ENCODE data around the gene SYTL3. TPM values are rescaled to one million over a fixed set of nuclear protein-coding genes. Genes with fewer than 3 reads are reported as not detected.
A peak's percentile ranks its signal among the peaks of the same experiment; 100 is the strongest.
"Not testable (repeated sequence)": the region's sequence is repeated elsewhere in the genome, so short reads cannot be mapped to it uniquely, and the experiment has no call there.

Gene SYTL3
- total RNA-seq, 1 donor from 2014 or later, result 13.9 TPM

DNA sequence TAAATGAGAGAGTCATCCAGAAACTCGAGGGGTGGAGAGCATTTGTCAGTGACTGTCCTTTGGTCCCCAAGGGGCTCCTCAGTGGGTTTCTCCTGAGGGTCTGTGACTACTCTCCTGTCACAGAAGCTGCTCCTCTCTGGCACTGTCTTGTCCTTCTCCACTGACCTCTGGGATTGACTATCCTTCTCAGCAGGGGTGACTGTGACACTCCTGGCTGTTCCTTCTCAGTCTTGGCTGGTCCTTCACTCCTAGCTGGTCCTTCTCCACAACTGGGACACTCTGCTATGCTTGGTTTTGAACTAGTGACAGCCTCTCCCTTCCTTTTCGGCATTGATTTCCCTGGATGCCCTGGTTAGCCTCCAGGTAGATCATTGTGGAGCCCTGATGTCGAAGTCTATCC is 38.8 kb upstream of the SYTL3 start:
- Histone ChIP-seq H3K4me3 (no peak overlapping the region), H3K36me3 (peaks cover 61% of the 10 kb centered on the region), H3K9me3 (no peaks in the 10 kb centered on the region), H3K27ac (no peak overlapping the region), H3K27me3 (ENCODE audit: low read depth) (no peaks in the 10 kb centered on the region), H3K4me1 (no peaks in the 10 kb centered on the region)
- TF ChIP-seq, protein P1, sequence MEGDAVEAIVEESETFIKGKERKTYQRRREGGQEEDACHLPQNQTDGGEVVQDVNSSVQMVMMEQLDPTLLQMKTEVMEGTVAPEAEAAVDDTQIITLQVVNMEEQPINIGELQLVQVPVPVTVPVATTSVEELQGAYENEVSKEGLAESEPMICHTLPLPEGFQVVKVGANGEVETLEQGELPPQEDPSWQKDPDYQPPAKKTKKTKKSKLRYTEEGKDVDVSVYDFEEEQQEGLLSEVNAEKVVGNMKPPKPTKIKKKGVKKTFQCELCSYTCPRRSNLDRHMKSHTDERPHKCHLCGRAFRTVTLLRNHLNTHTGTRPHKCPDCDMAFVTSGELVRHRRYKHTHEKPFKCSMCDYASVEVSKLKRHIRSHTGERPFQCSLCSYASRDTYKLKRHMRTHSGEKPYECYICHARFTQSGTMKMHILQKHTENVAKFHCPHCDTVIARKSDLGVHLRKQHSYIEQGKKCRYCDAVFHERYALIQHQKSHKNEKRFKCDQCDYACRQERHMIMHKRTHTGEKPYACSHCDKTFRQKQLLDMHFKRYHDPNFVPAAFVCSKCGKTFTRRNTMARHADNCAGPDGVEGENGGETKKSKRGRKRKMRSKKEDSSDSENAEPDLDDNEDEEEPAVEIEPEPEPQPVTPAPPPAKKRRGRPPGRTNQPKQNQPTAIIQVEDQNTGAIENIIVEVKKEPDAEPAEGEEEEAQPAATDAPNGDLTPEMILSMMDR (IDR thresholded peaks at IDR 0.05), result no peak
- intact Hi-C loops (cut with DNase I), result loop anchor here (10.0 kb wide), 1 partner anchor 396 kb away; no protein-coding TSS in a partner anchor
- no peak for DNase-seq
- peak in 1 of 2 donors; percentile 24 for ATAC-seq

DNA sequence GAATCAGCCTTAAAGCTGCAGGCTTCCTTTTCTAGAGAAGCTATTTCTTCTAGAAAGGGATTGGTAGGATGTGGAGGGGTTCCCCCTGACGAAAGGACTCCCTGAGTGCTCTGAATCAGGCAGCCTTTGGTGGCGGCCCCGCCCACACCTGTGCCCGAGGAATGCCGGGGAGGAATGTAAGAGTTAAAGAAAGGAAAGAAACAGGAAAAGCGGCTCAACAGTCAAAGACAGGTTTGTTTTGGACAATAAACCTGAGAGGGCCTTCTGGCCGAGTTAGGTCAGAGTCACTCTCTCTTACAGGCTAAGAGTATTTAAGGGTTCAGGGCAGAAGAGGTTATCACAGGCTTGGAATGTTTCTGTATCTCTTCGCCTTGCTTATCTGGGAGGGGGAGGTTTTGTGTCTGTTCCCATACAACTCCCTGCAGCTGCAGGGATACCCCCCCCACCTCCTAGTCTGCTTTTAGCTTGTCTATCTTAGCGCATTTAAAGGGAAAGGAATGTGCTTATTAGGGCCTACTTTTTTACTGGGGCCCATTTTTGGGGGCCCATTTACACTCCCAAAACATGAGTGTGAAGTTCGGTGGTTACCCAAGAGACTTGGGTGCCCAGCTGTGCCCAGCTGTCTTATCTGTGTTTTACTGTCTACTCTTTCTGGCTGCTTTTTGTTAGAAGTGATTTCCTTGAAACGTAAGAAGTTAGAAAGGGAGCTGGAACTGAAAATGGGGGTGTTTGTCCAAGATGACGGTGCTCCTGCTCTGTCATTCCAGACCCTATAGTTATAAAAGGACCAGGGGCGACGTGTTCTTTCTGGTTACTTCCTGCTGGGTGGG is 38.1 kb upstream of the SYTL3 start:
- H3K27ac ChIP-seq, result peak overlapping the region; percentile 14
- intact Hi-C loops (cut with DNase I), result loop anchor here (10.0 kb wide), 1 partner anchor 397 kb away; no protein-coding TSS in a partner anchor
- ATAC-seq, result peak; percentile 91
- H3K4me3 ChIP-seq, result no peak overlapping the region
- no peak for DNase-seq
- TF ChIP-seq, protein P1 (IDR thresholded peaks at IDR 0.05), result no peak
- H3K27me3 ChIP-seq (ENCODE audit: low read depth), result no peaks in the 10 kb centered on the region
- no peaks in the 10 kb centered on the region for H3K4me1 ChIP-seq
- peaks cover 54% of the 10 kb centered on the region for H3K36me3 ChIP-seq
- no peaks in the 10 kb centered on the region for H3K9me3 ChIP-seq

DNA sequence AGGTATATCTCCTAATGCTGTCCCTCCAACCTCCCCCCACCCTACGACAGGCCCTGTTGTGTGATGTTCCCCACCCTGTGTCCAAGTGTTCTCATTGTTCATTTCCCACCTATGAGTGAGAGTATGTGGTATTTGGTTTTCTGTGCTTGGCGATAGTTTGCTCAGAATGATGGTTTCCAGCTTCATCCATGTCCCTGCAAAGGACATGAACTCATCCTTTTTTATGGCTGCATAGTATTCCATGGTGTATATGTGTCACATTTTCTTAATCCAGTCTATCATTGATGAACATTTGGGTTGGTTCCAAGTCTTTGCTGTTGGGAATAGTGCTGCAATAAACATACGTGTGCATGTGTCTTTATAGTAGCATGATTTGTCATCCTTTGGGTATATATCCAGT is 35.2 kb upstream of the SYTL3 start:
- H3K27me3 ChIP-seq (ENCODE audit: low read depth); H3K9me3 ChIP-seq; DNase-seq; H3K4me1 ChIP-seq; ATAC-seq; H3K27ac ChIP-seq; H3K4me3 ChIP-seq: not testable (repeated sequence)
- intact Hi-C loops (cut with DNase I), result loop anchor here (10.0 kb wide), 1 partner anchor 400 kb away; no protein-coding TSS in a partner anchor
- peaks cover 32% of the 10 kb centered on the region for H3K36me3 ChIP-seq

DNA sequence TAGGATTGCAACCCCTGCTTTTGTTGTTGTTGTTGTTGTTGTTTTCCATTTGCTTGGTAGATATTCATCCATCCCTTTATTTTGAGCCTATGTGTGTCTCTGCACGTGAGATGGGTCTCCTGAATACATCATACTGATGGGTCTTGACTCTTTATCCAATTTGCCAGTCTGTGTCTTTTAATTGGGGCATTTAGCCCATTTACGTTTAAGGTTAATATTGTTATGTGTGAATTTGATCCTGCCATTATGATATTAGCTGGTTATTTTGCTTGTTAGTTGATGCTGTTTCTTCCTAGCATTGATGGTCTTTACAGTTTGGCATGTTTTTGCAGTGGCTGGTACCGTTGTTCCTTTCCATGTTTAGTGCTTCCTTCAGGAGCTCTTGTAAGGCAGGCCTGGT is 31.6 kb upstream of the SYTL3 start:
- H3K9me3 ChIP-seq; H3K27me3 ChIP-seq (ENCODE audit: low read depth); DNase-seq; H3K27ac ChIP-seq; ATAC-seq; H3K4me3 ChIP-seq; H3K4me1 ChIP-seq: not testable (repeated sequence)
- intact Hi-C loops (cut with DNase I), result loop anchor here (10.0 kb wide), 1 partner anchor 403 kb away; no protein-coding TSS in a partner anchor
- peaks cover 34% of the 10 kb centered on the region for H3K36me3 ChIP-seq

DNA sequence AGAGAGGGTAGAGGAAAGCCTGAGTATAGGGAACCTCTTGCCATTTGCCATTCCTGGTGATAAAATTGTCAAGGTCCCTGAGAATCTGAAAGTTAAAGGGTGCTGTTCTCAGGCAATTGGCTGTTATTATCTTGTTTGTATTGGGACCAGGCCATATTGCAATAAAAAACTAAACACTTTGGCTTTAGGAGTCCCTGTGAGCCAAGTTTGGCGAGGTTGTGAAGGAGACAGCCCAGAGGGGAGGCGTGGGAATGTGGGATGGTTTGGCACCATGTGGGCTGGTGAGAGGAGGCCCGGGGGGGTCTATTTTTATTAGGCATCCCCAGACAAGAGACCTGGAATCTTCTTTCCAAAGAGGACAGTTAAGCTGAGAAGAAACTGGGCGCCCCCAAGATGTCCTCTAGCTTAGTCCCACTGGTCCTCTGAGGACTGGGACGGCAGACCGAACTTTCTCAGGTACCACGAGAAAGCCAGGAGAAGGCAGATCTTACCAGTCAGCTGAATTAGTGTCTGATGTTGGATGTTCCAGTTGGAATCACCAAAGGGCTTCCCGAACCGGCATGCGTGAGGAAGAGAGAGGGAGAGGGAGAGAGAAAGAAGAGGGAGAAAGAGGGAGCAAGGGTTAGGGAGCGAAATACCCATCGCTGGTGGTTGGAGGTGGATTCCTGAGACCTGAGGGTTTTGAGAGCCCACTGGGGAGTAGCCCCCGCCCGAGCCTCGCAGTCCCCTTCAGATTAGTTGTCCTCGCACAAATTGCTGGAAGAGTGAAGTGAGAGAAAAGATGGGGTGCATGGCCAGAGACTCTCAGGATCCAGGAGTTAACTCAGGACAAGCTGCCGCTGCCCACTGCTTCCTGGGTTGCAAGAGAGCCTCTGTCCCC is 29.7 kb upstream of the SYTL3 start:
- Histone ChIP-seq H3K4me1 (no peaks in the 10 kb centered on the region), H3K4me3 (no peak overlapping the region), H3K9me3 (no peaks in the 10 kb centered on the region), H3K36me3 (peaks cover 49% of the 10 kb centered on the region), H3K27ac (no peak overlapping the region), H3K27me3 (ENCODE audit: low read depth) (no peaks in the 10 kb centered on the region)
- intact Hi-C loops (cut with DNase I), result loop anchor here (10.0 kb wide), 1 partner anchor 405 kb away; no protein-coding TSS in a partner anchor
- ATAC-seq (peak in 1 of 2 donors; percentile 59), DNase-seq (no peak)
- TF ChIP-seq, protein P1 (IDR thresholded peaks at IDR 0.05), result no peak

DNA sequence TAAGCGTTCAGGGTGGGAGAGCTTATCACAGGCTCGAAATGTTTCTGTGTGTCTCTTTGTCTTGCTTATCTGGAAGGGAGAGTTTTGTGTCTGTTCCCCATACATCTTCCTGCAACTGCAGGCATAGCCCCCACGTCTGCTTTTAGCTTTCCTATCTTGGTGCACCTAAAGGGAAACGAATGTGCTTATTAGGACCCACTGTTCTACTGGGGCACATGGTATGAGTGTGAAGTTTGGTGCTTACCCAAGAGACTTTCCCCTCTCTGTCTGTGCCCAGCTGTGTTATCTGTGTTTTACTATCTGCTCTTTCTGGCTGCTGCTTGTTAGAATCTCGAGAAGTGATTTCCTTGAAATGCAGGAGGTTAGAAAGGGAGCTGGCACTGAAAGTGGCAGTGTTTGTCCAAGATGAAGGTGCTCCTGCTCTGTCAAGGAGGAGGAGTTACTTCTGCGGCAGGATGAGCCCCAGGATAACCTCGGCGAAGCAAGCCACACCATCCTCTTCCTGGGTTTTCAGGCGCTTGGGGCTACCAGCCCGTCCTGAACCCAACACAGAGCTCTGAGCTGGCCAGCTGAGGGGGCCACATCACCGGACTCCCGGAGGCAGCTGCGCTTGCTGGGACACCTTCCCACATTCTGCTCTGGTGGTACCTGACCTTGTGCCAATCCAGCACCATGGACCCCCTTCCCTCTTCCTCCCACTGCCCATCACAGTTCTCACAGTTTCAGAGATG is 28.7 kb upstream of the SYTL3 start:
- no peak overlapping the region for H3K27ac ChIP-seq
- no peak for DNase-seq
- no peaks in the 10 kb centered on the region for H3K9me3 ChIP-seq
- ATAC-seq, result peak in 1 of 2 donors; percentile 35
- H3K36me3 ChIP-seq, result peaks cover 58% of the 10 kb centered on the region
- H3K4me3 ChIP-seq, result no peak overlapping the region
- H3K27me3 ChIP-seq (ENCODE audit: low read depth), result no peaks in the 10 kb centered on the region
- intact Hi-C loops (cut with DNase I), result no loop called here
- TF ChIP-seq, protein P1 (IDR thresholded peaks at IDR 0.05), result no peak
- H3K4me1 ChIP-seq, result no peaks in the 10 kb centered on the region
